ENCODE measurements around the gene TLR9.

TLR9 gene

GRCh38 chr3:52232279-52233107, 7.0 kb upstream of the TLR9 start:
- no peak for DNase-seq

DNA sequence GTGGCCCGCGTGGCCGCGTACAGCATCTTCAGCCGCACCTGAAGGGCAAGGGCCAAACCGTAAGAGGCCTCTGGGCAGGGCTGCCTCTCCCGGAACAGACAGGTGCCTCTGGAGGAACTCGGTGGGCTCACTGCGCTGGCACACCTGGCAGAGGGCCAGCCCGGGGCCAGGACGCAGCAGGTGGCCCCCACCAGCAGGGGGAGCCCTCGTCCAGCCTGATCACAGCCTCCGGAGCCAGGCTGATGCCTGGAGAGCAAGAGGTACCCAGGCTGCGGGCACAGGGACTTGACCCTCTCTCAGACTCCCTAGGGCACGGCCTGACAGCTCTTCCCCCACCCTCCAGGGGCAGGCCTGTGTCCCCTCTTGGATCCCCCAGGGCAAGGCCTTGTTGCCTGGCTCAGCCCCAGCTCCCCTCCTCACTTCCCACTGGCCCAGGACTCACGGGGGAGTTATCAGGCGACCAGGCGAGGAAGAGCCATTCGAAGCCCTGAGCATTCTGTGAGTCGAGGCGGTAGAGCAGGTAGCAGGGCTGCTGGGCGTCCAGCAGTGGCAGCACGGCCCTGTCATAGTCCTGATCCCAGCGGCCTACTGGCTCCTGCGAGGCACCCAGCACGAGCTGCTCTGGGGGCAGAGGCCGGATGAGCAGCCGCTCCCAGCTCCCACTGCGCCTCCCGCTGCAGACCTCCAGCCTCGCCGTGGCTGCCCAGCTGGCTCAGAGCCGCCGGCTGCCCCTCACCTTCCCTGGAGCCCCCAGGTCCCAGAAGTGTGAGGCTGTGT, 6.2 kb upstream of the TLR9 start:
- peak; percentile 68 for DNase-seq

DNA sequence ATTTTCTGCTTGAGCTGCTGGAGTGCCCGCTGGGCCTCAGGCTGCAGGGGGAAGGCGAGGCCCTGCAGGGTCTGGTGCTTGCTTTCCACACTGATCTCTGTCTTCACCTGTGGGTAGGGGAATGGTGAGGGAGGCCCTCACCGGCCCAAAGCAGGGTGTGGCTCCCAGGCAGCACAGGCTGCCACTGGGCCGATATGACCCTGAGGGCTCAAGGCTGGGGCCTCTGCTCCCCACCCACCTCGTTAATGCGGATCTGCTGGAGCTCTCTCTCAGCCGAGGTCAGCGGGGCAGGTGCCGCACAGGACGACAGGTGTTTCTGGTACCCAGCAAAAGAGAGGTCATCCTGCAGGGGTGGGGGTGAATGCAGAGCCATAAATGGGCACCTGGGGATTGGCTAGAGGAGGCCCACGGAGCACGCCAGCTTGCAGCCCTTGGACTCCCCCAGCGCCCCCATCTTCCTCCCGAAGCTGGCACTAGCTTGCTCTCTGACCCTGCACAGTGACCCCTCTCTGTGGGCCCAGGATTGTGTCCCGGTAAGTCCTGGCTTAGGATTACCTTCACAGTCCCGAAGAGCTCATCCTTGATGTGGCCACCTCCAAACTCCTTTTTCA, 5.5 kb upstream of the TLR9 start:
- DNase-seq: no peak

DNA sequence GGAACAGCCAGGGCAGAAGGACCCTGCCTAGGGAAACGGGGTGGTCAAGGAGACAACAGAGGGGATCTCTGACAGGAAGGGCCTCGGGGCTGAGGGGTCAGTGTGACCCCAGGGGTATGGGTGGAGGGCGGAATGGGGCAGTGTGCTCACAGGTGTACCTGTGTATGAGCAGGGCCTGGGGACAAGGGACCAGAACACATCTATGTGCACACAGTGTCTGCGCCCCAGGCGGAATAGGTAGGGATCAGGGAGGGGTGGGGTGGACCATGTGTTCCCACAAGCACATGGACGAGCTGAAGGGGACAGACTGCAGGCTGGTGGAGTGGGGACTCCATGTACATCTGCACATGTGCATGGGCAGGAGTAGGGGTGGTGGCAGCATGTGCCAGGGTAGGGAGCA, 5.0 kb upstream of the TLR9 start:
- DNase-seq: no peak

- no peak for DNase-seq
Observed at GRCh38 chr3:52229656-52230055, 4.2 kb upstream of the TLR9 start.

- no peak for DNase-seq
Observed at GRCh38 chr3:52228751-52229291, 3.4 kb upstream of the TLR9 start.

- DNase-seq: no peak
Observed at GRCh38 chr3:52228266-52228665, 2.8 kb upstream of the TLR9 start.

DNA sequence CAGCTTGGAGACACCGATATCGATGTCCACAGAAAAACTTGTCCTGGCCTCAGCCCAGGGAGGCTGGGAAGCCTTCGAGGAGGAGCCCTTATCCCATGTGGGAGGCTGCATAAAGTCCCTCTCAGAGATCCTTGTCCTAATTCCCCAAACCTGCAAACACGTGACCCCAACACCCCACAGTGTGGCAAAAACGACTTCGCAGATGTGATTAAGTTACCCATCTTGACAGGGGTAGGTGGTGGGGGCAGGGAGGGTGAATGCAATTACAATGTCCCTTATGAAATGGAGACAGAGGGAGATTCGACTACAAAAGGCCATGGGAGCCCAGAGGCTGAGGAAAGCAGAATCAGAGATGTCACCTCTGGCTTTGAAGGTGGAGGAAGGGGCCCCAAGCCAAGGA, 2.3 kb upstream of the TLR9 start:
- no peak for DNase-seq

DNA sequence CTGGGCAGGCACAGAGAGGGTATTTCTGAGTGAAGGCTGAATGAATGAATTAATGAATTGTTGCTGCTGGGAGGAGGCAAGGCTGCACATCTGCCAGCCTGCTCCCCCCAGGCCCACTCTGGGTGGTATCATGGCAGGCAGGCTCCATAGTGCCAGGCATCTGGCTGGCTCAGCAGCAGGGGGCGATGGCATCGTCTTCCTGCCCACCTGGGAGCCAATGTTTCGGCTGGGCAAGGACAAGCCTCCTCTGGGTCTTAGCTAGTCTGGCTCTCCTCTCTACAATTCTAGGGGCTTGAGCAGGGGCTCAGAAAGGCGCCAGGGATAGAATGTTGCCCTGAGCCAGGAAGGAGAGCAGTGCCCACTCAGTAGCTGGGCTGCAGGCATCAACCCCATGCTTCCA, 1.7 kb upstream of the TLR9 start:
- no peak for DNase-seq

DNA sequence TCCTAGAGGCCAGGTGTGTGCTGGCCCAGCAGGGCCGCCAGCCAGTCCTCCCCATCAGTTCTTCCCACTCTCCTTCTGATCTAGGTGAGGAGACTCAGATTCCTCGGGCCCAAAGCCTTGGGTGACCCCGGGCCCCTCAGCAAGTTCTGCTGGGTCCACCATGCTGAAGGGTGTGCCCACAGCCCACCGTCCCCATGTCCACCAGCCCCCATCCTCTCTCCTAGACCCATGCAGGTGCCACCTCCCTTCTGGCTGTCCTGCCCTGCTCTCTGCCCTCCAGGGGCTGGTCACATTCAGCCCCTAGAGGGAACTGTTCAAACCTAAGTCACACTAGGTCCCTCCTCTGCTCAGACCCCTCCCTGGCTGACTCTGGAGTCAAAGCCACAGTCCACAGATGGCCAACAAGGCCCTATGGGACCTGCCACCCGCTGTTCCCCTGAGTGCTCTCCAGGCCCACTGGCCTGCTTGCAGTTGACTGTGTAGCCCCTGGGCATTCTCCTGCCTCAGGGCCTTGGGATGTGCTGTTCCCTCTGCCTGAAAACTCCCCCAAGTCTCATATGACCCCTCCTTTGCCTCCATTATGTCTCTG, 878 bp upstream of the TLR9 start:
- no peak for DNase-seq

- no peak for DNase-seq
Observed at GRCh38 chr3:52223449-52224408, 1.7 kb downstream of the TLR9 start.

DNA sequence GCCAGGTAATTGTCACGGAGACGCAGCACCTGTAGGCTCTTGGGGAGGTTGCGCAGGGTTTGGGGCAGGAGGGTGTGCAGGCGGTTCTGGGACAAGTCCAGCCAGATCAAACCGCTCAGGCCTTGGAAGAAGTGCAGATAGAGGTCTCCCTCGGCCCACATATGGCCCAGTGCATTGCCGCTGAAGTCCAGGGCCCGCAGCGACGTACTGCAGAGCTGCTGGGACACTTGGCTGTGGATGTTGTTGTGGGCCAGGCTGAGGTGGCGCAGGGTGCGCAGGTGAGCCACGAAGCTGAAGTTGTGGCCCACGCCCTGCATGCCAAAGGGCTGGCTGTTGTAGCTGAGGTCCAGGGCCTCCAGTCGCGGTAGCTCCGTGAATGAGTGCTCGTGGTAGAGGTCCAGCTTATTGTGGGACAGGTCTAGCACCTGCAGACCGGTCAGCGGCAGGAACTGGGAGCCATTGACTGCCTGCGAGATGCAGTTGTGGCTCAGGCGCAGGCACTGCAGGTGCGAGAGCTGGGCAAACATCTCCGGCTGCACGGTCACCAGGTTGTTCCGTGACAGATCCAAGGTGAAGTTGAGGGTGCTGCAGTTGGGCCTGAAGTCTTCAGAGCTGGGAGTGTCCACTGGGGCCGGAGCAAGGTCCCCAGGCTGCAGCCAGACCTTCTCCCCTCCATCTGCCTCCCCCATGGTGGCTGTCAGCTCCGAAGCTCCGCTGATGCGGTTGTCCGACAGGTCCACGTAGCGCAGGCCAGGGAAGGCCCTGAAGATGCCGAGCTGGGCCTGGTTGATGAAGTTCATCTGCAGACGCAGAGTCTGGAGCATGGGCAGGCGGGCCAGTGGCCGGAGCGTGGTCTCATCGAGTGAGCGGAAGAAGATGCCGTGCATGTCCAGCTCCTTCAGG, 2.9 kb downstream of the TLR9 start:
- no peak for DNase-seq

- peak; percentile 23 for DNase-seq
Observed at GRCh38 chr3:52221563-52222318, 3.7 kb downstream of the TLR9 start.

DNA sequence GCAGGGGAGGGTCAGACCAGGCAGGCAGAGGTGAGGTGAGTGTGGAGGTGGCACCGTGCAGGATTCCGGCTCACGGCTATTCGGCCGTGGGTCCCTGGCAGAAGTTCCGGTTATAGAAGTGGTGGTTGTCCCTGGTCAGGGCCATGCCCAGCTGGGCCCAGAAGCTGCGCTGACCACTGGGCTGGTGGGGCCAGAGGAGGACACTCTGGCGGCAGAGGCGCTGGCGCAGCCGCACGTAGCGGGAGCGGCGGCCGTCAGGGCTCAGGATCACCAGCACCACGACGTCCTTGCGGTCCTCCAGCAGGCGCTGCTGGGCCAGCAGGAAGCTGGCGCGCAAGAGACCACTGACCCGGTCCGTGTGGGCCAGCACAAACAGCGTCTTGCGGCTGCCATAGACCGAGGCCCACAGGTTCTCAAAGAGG, 4.3 kb downstream of the TLR9 start:
- no peak for DNase-seq

- DNase-seq: peak; percentile 29
Observed at GRCh38 chr3:52220380-52221026, 4.9 kb downstream of the TLR9 start.

DNA sequence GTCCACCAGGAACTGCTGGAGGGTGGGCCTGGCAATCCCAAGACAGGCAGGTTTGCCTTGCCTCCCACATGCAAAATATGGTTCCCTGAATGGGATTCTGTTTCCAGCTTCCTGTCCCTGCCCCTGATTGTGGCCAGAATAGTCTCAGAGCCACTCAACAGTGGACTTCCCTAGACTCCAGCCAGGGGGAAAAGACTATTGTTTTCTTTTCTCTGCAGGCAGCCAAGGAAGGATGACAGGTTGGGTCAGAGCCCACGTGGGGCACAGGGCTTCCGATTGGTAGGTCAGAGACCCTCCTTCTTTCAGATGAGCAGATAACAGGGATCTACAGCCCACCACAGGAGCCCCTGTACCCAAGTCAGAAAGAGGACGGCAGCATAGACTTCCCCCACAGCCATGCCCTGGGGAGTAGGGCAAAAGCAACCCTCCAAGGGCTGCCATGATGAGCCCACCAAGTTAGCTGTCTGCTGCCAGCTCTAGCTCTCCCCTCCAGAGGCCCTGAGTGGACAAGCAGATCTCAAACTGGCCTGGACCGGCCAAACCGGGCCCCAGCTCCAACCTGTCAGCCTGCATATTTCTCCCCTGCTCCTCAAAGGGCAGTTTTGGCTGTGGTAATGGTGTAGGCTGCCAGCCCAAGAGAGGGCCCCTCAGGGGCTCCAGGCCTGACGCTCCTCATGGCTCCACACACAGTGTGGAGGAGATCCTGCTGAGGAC, 6.4 kb downstream of the TLR9 start:
- no peak for DNase-seq

GRCh38 chr3:52218454-52218853, 7.0 kb downstream of the TLR9 start:
- DNase-seq: no peak

- DNase-seq: no peak
Observed at GRCh38 chr3:52218026-52218425, 7.4 kb downstream of the TLR9 start.

- no peak for DNase-seq
Observed at GRCh38 chr3:52217409-52217805, 8.0 kb downstream of the TLR9 start.
